HepG2 (cell line): ENCODE data around the gene APOBEC3H. TPM values are rescaled to one million over a fixed set of nuclear protein-coding genes. Genes with fewer than 3 reads are reported as not detected.

Source experiments
- ATAC-seq: fragments of 200-7000 bp; cut with Tn5 transposase; 3 replicates; pipeline ENCODE4 v1.9.1; 2020; ENCODE audit warnings: mild to moderate bottlenecking, moderate library complexity
- BruUV-seq: library from RNA; stranded (reverse); fragments of 400-500 nt; replicated peaks from 2 replicates; lab custom pipeline; 2021; lab: Mats Ljungman, UMichigan
- CTCF ChIA-PET: fragments of 300-600 bp; formaldehyde crosslinking; extraction: SDS; loops from one replicate; lab custom pipeline; 2021; ENCODE audit warnings: low total read pairs, inconsistent platforms, low intra/inter-chr PET ratio; lab: Yijun Ruan, JAX
- POLR2A ChIA-PET: fragments of 350-600 bp; sonication (Branson Sonifier 250); formaldehyde crosslinking; loops from one replicate; lab custom pipeline; 2020; ENCODE audit warnings: antibody characterized with exemption, inconsistent platforms; lab: Yijun Ruan, JAX
- DNase-seq: peaks from one replicate; pipeline ENCODE4 v3.0.0-alpha.2; 2015; ENCODE audit warnings: low spot score
- FAIRE-seq: peaks from 3 replicates; lab custom pipeline; 2011; peaks lifted over from hg19 to GRCh38; lab: Jason Lieb, UNC
- H2AFZ ChIP-seq: one replicate; pipeline ENCODE4 v1.6.1; 2011; ENCODE audit warnings: low read length, inconsistent platforms
- H3K27ac ChIP-seq: fragments of 300-600 bp; 3 replicates; pipeline ENCODE4 v1.8.0; 2011; ENCODE audit warnings: mixed run types, mild to moderate bottlenecking, mixed read lengths, low read length, inconsistent platforms; ENCODE audit not compliant: insufficient read depth; ENCODE audit errors: extremely low read length
- H3K27me3 ChIP-seq, 2 experiments: fragments of 200-600 bp in 1 of 2; 2 replicates in 1 of 2; 3 replicates in 1 of 2; pipeline versions ENCODE4 v1.6.0 to v1.8.0; 2011; ENCODE audit warnings: low read length in 2 of 2, mild to moderate bottlenecking in 2 of 2, moderate library complexity in 2 of 2, inconsistent platforms in 1 of 2; ENCODE audit not compliant: insufficient read depth in 2 of 2, control insufficient read depth in 1 of 2
- H3K36me3 ChIP-seq, 2 experiments: fragments of 200-600 bp in 1 of 2; replicated peaks in 1 of 2; 2 replicates in 1 of 2; 3 replicates in 1 of 2; pipeline versions ENCODE4 v1.5.1 to v1.8.0; 2011; ENCODE audit warnings: low read length in 2 of 2, inconsistent platforms in 1 of 2; ENCODE audit not compliant: insufficient read depth in 2 of 2, control insufficient read depth in 1 of 2
- H3K4me1 ChIP-seq: 2 replicates; pipeline ENCODE4 v1.5.1; 2012; ENCODE audit warnings: low read length, inconsistent platforms; ENCODE audit not compliant: insufficient read depth
- H3K4me2 ChIP-seq: 2 replicates; pipeline ENCODE4 v1.6.0; 2011; ENCODE audit warnings: low read depth, low read length, inconsistent platforms
- H3K4me3 ChIP-seq, 3 experiments: fragments of 200-600 bp in 1 of 3; sonication (generic), shearing (Covaris generic) in 1 of 3; replicated peaks in 1 of 3; 2 replicates each; pipeline ENCODE4 v1.5.1; 2011 to 2016; ENCODE audit warnings: low read length in 3 of 3, inconsistent platforms in 2 of 3, low read depth in 2 of 3, mild to moderate bottlenecking in 2 of 3, control low read depth in 1 of 3, mixed read lengths in 1 of 3; ENCODE audit not compliant: insufficient read depth in 1 of 3
- H3K79me2 ChIP-seq: one replicate; pipeline ENCODE4 v1.6.1; 2011; ENCODE audit warnings: low read length, inconsistent platforms; ENCODE audit not compliant: insufficient read depth
- H3K9ac ChIP-seq: 2 replicates; pipeline ENCODE4 v1.6.0; 2011; ENCODE audit warnings: mild to moderate bottlenecking, low read depth, low read length, inconsistent platforms; ENCODE audit not compliant: insufficient read depth
- H3K9me3 ChIP-seq: 2 replicates; pipeline ENCODE4 v1.5.1; 2012; ENCODE audit warnings: mild to moderate bottlenecking, low read length
- H4K20me1 ChIP-seq: 2 replicates; pipeline ENCODE4 v1.6.0; 2011; ENCODE audit warnings: inconsistent platforms, mild to moderate bottlenecking, low read length, moderate library complexity; ENCODE audit not compliant: insufficient read depth
- HOXA3 ChIP-seq: sonication (generic); formaldehyde crosslinking; IDR thresholded peaks from 2 replicates; pipeline ENCODE4 v1.5.0; 2020; ENCODE audit warnings: missing genetic modification reagents
- SCMH1 ChIP-seq: sonication (generic); formaldehyde crosslinking; IDR thresholded peaks from 2 replicates; pipeline ENCODE4 v1.9.0; 2021; ENCODE audit warnings: missing genetic modification reagents, mild to moderate bottlenecking, borderline replicate concordance
- THAP11 ChIP-seq: IDR thresholded peaks from 2 replicates; pipeline ENCODE4 v1.6.1; 2016; ENCODE audit warnings: missing biosample characterization, missing genetic modification reagents
- ZNF296 ChIP-seq: sonication (generic); formaldehyde crosslinking; conservative IDR thresholded peaks from 2 replicates; pipeline ENCODE4 v1.5.0; 2020; ENCODE audit warnings: mild to moderate bottlenecking, missing genetic modification reagents
- ZNF382 ChIP-seq: sonication (generic); formaldehyde crosslinking; IDR thresholded peaks from 2 replicates; pipeline ENCODE4 v1.5.0; 2020; ENCODE audit warnings: missing genetic modification reagents, mild to moderate bottlenecking, borderline replicate concordance
- ZNF562 ChIP-seq: sonication (generic); formaldehyde crosslinking; IDR thresholded peaks from 2 replicates; pipeline ENCODE4 v1.8.0; 2022; ENCODE audit warnings: missing genetic modification reagents, borderline replicate concordance
- ZSCAN22 ChIP-seq: sonication (generic); formaldehyde crosslinking; IDR thresholded peaks from 2 replicates; pipeline ENCODE4 v1.4.0; 2020; ENCODE audit warnings: mild to moderate bottlenecking, missing genetic modification reagents
- WGBS: methylation state at CpG from one replicate; pipeline ENCODE4 v1.1.6; 2017; ENCODE audit warnings: low lambda C conversion rate; 5-methylcytosine and 5-hydroxymethylcytosine counted together
- in situ Hi-C: cut with HindIII; loops from 2 replicates; pipeline ENCODE4 v1.10.0; 2017; ENCODE audit warnings: low pct_unique_long_range_greater_than_20kb; ENCODE audit not compliant: extremely low pct_ligation_motif_present
- intact Hi-C: fragments of 100-400 bp; cut with micrococcal nuclease; formaldehyde crosslinking; loops from one replicate; pipeline ENCODE4 v1.10.0; 2022; ENCODE audit not compliant: unreplicated experiment
- polyA plus RNA-seq, 8 experiments: library from polyadenylated mRNA; depleted of rRNA in 3 of 8; stranded (reverse) in 7 of 8; unstranded in 1 of 8; fragments of >200 nt; fragmentation: Illumina TruSeq in 4 of 8; extraction: Trizol in 4 of 8; gene quantifications; 2 replicates each; pipeline versions ENCODE4 v1.2.1 to v1.2.3, GENCODE V29; 2011 to 2016; ENCODE audit warnings: low read depth in 4 of 8, missing spikeins in 1 of 8, mixed read lengths in 1 of 8; ENCODE audit not compliant: insufficient read depth in 1 of 8
- total RNA-seq, 5 experiments: library from RNA; depleted of rRNA; stranded (reverse); fragments of >200 nt; fragmentation: Illumina TruSeq; extraction: Trizol; gene quantifications; 2 replicates each; pipeline ENCODE4 v1.2.3, GENCODE V29; 2016; ENCODE audit warnings: low read depth in 1 of 5
- TF ChIP-seq, protein P1 (sequence below): sonication (generic); formaldehyde crosslinking; IDR thresholded peaks from 2 replicates; pipeline ENCODE4 v1.5.1; 2020; ENCODE audit warnings: missing genetic modification reagents, mild to moderate bottlenecking, borderline replicate concordance
- TF ChIP-seq, protein P2 (sequence below): IDR thresholded peaks from 2 replicates; pipeline ENCODE4 v1.6.1; 2016; ENCODE audit warnings: low read depth, missing genetic modification reagents, missing compliant biosample characterization
- TF ChIP-seq, protein P3 (sequence below): sonication (generic); formaldehyde crosslinking; IDR thresholded peaks from 2 replicates; pipeline ENCODE4 v1.4.0; 2020; ENCODE audit warnings: missing genetic modification reagents

The APOBEC3H gene
- total and polyA plus RNA-seq, 2 of the 13 experiments (the other 11 are each of a cell fraction or from before 2014, with no cell fraction given): 0.18 to 0.31 TPM

- DNase-seq (no peak), ATAC-seq (no peak), FAIRE-seq (no peak)
- H3K4me3 ChIP-seq: no peak overlapping the region
- TF ChIP-seq ZNF296: no peak
- TF ChIP-seq, protein P1, sequence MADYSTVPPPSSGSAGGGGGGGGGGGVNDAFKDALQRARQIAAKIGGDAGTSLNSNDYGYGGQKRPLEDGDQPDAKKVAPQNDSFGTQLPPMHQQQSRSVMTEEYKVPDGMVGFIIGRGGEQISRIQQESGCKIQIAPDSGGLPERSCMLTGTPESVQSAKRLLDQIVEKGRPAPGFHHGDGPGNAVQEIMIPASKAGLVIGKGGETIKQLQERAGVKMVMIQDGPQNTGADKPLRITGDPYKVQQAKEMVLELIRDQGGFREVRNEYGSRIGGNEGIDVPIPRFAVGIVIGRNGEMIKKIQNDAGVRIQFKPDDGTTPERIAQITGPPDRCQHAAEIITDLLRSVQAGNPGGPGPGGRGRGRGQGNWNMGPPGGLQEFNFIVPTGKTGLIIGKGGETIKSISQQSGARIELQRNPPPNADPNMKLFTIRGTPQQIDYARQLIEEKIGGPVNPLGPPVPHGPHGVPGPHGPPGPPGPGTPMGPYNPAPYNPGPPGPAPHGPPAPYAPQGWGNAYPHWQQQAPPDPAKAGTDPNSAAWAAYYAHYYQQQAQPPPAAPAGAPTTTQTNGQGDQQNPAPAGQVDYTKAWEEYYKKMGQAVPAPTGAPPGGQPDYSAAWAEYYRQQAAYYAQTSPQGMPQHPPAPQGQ (CRISPR knock-in tag): no peak
- TF ChIP-seq ZNF562: no peak
- no peak for TF ChIP-seq ZNF382
- no peak for TF ChIP-seq ZSCAN22 (CRISPR knock-in tag)
- TF ChIP-seq THAP11 (CRISPR knock-in tag): no peak
- TF ChIP-seq, protein P2, sequence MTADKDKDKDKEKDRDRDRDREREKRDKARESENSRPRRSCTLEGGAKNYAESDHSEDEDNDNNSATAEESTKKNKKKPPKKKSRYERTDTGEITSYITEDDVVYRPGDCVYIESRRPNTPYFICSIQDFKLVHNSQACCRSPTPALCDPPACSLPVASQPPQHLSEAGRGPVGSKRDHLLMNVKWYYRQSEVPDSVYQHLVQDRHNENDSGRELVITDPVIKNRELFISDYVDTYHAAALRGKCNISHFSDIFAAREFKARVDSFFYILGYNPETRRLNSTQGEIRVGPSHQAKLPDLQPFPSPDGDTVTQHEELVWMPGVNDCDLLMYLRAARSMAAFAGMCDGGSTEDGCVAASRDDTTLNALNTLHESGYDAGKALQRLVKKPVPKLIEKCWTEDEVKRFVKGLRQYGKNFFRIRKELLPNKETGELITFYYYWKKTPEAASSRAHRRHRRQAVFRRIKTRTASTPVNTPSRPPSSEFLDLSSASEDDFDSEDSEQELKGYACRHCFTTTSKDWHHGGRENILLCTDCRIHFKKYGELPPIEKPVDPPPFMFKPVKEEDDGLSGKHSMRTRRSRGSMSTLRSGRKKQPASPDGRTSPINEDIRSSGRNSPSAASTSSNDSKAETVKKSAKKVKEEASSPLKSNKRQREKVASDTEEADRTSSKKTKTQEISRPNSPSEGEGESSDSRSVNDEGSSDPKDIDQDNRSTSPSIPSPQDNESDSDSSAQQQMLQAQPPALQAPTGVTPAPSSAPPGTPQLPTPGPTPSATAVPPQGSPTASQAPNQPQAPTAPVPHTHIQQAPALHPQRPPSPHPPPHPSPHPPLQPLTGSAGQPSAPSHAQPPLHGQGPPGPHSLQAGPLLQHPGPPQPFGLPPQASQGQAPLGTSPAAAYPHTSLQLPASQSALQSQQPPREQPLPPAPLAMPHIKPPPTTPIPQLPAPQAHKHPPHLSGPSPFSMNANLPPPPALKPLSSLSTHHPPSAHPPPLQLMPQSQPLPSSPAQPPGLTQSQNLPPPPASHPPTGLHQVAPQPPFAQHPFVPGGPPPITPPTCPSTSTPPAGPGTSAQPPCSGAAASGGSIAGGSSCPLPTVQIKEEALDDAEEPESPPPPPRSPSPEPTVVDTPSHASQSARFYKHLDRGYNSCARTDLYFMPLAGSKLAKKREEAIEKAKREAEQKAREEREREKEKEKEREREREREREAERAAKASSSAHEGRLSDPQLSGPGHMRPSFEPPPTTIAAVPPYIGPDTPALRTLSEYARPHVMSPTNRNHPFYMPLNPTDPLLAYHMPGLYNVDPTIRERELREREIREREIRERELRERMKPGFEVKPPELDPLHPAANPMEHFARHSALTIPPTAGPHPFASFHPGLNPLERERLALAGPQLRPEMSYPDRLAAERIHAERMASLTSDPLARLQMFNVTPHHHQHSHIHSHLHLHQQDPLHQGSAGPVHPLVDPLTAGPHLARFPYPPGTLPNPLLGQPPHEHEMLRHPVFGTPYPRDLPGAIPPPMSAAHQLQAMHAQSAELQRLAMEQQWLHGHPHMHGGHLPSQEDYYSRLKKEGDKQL (CRISPR knock-in tag): no peak
- TF ChIP-seq, protein P3, sequence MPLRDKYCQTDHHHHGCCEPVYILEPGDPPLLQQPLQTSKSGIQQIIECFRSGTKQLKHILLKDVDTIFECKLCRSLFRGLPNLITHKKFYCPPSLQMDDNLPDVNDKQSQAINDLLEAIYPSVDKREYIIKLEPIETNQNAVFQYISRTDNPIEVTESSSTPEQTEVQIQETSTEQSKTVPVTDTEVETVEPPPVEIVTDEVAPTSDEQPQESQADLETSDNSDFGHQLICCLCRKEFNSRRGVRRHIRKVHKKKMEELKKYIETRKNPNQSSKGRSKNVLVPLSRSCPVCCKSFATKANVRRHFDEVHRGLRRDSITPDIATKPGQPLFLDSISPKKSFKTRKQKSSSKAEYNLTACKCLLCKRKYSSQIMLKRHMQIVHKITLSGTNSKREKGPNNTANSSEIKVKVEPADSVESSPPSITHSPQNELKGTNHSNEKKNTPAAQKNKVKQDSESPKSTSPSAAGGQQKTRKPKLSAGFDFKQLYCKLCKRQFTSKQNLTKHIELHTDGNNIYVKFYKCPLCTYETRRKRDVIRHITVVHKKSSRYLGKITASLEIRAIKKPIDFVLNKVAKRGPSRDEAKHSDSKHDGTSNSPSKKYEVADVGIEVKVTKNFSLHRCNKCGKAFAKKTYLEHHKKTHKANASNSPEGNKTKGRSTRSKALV (CRISPR knock-in tag): no peak
- no peak for TF ChIP-seq SCMH1
- no peak for TF ChIP-seq HOXA3 (CRISPR knock-in tag)
- no peak overlapping the region for H3K27ac ChIP-seq
- H3K4me2 ChIP-seq: no peak overlapping the region
- H3K36me3 ChIP-seq: no peaks in the 10 kb centered on the region
- H3K4me1 ChIP-seq: peaks cover 6% of the 10 kb centered on the region
- ChIA-PET CTCF (no interaction called here), POLR2A (no interaction called here)
- peaks cover 12 to 57% of the 10 kb centered on the region in 2 experiments; a peak in 4 of 5 replicates for H3K27me3 ChIP-seq
- intact Hi-C loops: no loop called here
- H3K9ac ChIP-seq: no peak overlapping the region
- no peaks in the 10 kb centered on the region for H3K79me2 ChIP-seq
- 57% methylated on average over 14 of the region's 23 CpGs for WGBS
- no peaks in the 10 kb centered on the region for H3K9me3 ChIP-seq
- BruUV-seq: no TSS peak
- no peak overlapping the region for H2AFZ ChIP-seq
- in situ Hi-C loops: no loop called here
- no peaks in the 10 kb centered on the region for H4K20me1 ChIP-seq
Measured at GRCh38 chr22:39091126-39092081, 5.6 kb upstream of the APOBEC3H start.
